HG02870 (cell line): Measurements from ENCODE around the gene SPSB1.
"Not testable (repeated sequence)": the region's sequence is repeated elsewhere in the genome, so short reads cannot be mapped to it uniquely, and the experiment has no call there.

Source experiments
- ATAC-seq: cut with Tn5 transposase; IDR thresholded peaks from one replicate; pipeline ENCODE4 v1.9.1; 2021; ENCODE audit warnings: mild to moderate bottlenecking, moderate library complexity; ENCODE audit not compliant: unreplicated experiment

The SPSB1 gene

DNA sequence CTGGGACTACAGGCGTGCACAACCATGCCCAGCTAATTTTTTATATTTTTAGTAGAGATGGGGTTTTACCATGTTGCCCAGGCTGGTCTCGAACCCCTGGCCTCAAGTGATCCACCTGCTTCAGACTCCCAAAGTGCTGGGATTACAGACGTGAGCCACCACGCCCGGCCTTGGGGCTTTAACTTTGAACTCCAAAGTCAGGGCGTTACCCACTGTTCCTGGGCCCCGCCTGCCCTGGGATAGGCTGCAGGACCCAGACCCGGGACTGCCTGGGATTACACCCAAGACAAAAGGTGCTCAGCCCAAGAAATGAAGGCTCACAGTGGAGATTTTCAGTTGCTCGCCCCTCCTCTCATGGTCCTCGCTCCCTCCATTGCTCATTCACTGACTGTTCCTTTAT lies 92.7 kb downstream of the SPSB1 start:
- ATAC-seq, result not testable (repeated sequence)

DNA sequence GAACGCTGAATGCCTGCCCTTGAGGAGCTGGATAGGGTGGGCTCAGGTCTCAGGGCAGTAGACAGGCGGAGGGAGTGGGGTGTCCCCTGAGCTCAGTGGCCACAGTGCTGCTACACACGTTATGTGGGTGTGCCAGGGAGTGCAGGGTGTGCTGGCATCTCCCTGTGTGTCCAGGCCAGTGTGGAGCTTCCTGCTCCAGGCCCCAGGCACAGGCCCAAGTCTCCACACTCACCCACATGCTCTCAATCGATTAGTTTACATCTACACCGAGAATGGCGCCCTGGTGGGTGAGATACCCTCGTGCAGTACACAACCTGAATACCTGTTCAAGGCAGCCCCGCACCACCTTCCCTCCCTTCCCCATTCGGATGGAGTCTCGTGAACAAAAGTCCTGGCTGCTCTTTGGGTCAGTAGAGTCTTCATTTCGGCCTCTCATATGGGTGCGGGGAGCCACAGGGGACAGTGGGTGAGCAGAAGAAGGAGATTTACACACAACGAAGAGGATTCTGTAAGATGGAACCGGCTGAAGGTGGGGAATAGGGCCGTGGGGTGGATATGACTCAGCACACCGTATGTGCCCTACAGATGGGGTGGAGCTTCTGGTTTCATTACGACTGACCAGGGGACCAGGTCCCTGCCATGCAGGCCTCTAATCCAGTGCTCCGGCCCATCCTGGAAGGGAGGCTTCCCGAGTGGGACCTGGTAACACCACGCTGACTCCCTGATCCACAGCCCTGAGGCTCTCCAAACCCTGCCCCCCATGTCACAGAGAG lies 93.3 kb downstream of the SPSB1 start:
- ATAC-seq, result no peak

DNA sequence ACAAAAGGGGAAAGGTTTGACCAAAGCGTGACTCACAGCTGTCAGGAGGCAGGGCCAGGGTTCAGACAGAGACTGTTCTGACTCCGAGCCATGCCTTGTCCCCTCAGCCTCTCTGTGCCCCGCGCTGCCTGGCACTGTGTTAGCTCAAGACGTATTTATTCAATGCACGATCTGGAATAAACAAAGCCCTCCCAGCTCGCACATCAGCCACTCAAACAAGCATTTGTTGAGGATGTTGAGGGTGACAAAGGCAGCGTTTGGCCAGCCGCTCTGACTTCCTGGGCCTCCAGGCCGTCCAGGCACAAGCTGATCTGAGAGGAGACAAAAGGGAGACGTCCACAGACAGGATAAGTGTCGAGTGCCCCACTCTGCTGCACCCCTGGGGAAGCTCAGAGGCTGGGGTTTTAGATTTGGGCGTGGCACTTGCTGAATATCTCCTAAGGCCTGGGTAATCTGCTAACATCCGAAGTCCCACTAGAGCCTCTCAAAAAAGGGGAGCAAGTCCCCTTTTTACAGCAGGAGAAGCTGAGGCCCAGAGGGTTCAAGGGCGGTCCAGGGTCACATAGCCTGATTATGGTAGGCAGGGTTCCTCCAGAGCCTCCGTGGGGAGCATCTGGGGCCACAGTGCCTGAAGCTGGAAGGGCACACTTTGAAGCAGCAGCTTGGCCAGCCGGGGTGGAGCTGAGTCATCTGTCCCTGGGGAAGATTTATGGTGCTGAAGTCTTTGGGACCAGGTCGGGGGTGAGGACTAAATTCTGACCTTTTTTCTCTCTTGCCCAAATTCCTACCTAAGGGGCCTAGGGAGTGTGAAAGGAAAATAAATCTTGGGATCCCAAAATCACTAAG lies 95.9 kb downstream of the SPSB1 start:
- ATAC-seq, result no peak

DNA sequence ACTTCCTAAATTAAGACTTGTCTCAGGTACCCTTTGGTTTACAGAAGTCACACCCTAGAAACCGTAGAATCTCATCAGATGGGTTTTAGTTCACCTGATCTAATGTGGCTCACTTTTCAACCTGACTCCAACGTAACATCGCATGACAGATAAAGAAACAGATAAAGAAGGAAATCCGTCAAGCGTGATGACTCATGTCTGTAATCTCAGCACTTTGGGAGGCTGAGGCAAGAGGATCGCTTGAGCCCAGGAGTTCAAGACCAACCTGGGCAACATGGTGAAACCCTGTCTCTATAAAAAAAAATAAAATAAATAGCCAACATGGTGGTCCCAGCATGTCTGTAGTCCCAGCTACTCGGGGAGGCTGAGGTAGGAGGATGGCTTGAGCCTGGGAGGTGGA lies 97.3 kb downstream of the SPSB1 start:
- ATAC-seq, result no peak

DNA sequence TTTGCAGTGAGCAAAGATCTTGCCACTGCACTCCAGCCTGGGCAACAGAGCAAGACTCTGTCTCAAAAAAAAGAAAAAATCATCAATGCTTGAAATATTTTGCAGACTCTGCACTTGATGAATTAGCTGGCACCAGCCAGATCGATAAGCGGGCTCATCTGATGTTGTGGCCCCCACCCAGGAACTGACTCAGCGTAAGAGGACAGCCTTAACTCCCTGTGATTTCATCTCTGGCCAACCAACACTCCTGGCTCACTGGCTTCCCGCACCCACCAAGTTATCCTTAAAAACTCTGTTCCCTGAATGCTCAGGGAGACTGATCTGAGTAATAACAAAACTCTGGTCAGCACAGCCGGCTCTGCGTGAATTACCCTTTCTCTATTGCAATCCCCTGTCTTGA lies 98.9 kb downstream of the SPSB1 start:
- no peak for ATAC-seq

DNA sequence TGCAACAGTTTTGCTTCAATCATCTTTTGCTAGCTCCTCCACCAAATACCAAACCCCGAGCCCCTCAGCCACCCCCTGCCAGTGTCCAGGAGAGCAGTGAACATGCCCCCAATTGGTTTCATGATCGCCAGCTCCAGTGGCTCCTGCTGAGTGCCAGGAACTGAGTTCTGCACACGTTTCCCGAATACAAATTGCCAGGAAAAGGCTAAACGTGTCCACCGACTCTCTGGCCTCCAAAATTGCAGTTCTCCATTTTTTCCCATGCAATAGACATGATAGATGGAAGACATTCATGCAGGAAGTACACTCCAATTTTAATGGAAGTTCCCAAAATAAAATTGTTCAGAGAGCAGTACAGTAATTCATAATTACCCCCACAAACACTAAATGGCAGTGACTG lies 101.3 kb downstream of the SPSB1 start:
- ATAC-seq, result no peak

DNA sequence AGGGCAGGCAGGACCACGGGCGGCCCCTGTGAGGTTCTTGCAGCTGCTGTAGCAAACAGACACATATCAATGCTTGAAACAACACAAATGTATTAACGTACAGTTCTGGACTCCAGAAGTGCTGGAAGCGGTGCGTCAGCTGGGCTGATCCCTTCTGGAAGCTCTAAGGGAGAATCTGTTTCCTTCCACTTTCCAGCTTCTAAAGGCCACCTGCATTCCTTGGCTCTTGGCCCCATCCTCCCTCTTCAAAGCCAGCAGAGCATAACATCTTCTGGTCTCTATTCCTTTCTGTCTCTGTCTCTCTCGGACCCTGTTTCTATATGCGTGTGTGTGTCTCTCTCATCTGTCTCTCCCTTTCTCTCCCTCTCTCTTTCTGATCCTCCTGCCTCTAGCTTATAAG lies 102.3 kb downstream of the SPSB1 start:
- no peak for ATAC-seq

DNA sequence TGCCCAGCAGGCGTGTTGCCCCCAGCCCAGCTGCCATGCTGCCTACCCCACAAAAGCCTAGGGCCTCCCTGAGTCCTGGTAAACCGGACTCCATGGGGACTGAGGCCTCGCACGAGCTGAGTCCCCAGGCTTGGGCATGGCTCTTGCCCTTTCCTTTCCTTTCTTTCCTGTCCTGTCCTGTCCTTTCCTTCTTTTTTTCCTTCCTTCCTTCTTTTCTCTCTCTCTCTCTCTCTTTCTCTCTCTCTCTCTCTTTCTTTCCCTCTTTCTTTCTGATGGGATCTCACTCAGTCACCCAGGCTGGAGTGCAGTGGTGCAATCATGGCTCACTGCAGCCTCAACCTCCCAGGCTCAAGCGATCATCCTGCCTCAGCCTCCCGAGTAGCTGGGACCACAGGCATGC lies 104.4 kb downstream of the SPSB1 start:
- ATAC-seq, result no peak

DNA sequence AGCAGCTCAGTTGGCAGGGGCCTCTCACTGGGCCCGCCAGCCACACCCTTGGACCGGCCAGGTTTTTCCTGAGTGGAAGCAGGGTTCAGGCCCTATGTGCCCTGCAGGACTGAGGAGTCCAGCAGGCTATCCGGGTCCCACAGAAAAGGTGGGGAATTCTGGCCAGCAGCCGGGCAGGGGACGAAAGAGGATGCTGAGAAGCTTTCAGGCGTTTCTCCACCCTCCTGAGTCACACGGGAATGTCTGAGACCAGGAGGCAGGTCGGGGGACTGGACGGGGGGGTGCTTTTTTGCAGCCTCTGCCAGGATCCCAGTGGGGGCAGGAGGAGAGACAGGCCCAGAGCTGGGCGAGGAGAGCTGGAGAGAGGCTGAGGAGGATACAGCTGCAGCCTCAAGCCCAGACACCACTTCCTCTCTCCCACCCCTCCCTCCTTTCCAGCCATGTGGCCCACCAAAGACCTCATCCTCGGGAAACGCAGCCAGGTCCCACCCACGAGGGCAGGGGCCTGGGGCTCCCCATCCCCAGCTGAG lies 105.4 kb downstream of the SPSB1 start:
- ATAC-seq, result no peak

DNA sequence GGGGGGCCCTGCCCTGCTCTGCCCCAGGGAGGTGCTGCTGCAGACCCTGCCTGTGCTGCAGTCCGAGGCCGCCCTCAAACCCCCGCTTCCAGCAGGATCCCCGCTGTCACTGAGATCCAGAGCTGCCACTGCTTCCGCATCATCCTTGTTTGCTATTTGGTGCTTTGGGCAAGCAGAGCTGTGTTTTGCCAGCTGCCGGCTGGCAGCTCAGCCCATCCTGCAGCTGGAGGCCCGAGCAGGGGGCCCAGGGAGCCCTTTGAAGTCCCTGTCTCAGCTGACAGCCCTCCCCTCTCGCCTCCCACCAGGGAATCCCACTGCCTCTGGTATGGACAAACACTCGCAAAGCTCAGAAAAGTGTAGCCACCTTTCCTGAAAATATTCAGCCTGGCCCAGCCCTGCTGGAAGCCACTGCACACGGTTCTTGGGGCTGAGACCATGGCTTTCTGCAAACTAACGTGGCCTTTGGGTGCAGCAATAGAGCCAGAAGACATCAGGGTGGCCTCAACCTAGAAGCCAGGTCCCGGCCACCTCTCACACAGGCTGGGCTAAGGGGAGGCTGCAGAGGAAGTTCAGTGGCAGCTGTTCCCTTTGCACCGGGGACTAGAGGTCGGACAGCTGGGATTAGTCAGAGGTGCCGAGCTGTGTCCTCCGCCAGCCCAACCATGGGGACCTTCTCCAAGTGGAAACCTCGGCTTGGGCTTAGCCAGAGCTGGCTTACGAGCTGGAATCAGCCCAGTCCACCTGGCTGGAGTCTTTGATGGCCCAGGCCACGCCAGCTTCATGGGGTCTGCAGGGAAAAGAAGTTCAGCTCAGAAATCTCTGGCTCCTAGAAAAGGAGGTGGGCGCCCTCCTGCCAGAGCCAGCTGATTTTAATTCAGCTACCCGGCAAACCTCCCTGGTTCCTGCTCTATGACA lies 107.1 kb downstream of the SPSB1 start:
- no peak for ATAC-seq

DNA sequence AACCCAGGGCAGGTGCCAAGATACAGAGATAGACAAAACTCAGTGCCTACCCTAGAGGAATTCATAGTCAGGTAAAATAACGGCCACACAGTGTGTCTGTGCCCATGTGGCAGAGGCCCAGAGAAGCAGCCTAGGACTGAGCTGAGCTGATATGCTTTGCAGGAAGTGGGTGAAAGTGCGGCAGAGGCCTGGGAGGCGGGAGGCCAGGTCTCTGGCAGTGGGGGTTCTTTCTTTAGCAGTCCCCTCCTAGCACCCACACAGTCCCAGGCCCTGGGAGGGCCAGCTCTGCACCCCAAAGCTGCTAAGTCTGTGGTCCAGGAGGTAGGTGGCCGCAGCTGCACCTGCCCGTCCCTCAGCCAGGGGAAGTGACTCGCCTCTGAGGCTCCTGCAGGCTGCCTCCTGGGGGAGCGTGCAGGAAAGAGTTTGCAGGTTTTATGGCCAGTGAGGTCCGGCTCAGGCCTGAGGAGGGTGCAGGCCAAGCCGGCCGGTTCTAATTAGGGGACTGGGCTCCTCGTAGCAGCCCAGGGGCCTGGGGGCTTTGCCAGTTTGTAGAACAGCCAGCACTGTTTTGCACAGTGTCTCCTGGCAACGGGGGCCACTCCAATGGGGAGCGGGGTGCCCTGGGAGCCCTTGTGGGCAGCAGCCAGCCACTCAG lies 107.9 kb downstream of the SPSB1 start:
- ATAC-seq, result no peak

DNA sequence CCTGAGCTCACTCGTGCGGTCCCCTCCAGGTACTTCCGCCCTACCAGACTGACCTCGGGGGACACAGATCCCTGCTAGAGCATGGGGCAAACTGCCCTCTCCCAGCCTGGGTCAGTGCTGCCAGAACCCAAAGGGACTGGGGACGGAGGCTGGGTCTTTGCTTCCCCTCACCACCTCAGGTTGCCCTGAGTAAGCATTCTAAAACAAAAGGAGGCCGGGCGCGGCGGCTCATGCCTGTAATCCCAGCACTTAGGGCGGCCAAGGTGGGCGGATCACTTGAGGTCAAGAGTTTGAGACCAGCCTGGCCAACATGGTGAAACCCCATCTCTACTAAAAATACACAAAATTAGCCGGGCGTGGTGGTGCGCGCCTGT lies 108.4 kb downstream of the SPSB1 start:
- no peak for ATAC-seq

DNA sequence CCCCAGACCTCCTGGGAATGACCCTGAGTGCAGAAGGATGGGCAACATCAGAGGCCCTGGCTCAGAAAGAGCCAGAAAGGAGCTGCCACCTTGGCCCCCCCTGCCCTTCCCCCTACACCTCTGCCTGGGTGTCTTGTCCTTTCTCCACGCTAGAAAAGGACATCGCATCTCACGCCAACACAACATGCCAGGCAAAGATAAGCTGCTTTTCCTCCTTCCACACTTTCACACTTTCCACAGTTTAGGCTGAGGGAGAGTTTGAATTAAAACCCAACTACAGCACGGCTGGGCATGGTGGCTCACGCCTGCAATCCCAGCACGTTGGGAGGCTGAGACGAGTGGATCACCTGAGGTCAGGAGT lies 109.5 kb downstream of the SPSB1 start:
- no peak for ATAC-seq

DNA sequence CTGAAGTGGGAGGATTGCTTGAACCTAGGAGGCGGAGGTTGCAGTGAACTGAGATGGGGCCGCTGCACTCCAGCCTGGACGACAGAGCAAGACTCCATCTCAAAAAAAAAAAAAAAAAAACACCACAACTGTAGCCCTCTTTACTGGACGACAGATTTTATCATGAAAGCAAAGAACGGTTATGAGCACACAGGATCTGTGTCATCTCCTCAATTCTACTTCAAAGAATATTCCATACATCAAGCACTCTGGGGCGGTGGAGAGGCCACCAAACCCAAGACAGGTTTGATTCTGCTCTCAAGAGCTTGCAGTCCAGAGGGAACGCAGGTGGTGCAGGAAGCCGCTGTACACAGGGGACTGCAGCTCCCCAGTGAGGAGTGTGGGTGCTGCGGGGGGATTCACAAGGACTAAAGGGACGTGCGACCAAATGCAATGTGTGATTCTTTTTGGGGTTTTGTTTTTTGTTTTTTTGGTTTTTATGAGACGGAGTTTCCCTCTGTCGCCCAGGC lies 110.1 kb downstream of the SPSB1 start:
- no peak for ATAC-seq

DNA sequence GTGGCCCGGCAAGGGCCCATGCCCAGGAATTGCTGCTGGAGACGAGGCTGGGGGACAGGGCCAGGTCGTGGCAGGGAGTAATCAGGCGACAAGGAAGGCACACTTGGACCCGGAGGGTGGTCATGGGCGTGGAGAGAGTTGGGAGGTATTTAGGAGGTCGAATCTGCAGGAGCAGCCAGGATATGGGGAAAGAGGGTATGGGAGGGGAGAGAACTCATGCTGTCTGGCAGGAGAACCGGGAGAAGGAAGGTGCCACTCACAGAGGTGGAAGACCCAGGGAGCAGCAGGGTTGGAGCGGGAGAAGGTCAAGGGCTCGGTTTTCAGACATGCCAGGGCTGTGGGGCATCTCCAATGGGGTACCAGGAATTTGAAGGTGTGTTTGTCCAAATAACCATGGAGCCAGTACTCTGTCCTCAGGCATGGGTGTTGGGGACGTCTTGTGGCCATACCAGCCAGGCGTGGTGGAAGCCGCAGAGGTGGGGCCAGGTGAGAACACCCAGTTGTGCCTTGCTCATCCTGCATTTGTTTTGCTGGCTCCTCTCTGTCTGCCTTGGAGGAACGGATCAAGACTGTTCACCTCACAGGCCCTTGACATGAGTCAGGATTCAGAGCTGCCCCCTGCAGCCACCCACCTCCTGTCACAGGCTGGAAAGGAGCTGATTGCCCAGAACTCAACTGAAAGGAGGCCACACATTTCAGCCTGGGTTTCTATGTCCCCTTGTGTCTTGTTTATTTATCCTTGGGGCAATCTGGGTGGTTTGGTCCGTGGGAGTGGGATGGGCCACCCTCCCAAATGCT lies 111.6 kb downstream of the SPSB1 start:
- no peak for ATAC-seq

DNA sequence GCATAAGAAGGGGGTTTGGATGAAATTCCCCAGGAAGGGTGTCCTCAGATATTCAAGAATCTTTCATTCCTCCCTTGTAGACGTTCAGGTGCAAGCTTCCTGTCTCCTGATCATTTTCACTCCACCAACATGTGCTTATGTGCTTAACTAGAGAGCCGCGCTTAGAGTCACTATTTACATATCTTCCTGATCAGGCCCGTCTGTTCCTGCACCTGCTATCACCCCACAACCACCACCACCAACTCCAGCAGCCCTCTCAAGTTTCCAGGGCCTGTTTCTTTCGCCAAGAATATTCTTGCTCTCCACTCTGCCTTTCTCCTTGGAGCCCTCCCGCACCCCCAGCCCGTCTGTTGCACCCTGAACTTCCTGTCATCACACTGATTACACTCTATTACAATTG lies 113.4 kb downstream of the SPSB1 start:
- ATAC-seq, result no peak

DNA sequence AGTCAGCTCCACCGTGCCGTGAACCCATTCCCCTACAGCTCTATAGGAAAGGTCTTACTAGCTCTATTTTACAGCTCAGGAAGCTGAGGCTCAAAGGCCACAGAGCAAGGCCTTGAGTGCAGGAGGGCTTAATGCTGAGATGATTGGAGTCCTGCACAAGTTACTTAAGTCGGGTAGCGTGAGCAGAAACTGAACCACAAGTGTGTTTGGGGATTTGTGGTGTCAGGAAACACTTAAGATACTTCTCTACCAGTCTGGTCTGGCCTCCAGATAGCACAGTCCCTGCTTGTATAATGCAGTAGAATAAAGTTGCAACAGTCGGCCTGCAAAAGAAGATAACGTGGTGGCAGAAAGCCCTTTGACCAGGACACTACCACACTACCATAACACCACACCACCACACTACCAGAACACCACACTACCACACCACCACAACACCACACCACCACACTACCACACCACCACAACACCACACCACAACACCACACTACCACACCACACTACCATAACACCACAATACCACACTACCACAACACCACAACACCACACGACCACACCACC lies 118.1 kb downstream of the SPSB1 start:
- no peak for ATAC-seq

DNA sequence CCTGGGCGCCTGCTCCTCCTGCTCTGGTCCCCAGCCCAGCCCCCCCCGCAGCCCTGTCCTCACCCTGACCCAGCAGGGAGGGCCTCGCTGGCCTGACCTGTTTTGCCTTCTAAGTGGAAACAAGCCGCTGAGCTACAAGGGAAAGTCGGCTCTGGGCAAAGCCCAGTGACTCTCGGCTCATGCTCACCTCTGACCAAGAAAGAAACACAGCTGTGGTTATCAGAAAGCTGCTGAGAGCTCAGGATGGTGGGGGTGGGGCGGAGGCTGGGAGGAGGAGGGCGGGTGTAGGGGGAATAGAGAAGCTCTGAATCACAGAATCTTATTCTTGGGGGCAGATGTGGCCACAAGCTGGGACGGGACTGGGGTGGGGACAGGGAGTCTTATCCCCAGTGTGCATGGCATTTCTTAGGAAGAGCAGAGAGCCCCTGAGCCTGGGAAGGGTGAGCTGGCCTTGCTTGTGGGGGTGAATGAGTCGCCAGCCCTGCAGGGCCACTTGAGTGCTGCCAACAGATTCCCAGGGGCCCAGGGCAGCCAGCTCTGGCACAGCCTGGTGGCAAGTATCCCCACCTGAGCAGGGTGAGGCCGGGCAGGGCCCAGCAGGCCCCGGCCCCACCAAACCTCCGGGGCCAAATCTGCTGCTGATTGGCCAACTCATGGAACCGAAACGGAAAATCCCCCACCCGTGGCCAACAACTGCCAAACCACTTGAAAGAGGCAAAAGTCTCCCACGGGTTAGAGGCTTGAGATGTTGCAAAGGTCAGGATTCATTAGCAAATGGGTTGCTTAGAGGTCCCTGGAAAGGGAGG lies 120.6 kb downstream of the SPSB1 start:
- ATAC-seq, result peak; percentile 60

DNA sequence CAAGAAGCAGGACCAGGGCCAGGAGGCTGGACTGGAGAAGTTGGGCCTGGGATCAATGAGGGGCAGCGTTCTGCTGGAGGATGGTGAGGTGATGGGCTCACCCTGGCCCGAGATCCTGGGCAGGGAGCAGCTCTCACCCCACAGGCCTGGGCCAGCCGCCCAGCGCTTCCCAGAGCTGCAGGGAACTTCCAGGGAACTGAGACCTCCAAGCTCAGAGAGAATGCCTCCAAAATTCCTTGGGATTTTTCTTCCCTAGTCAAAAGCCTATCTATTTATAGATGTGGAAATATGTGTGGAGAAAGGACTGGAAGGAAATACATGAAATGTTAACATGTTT lies 121.2 kb downstream of the SPSB1 start:
- ATAC-seq, result no peak
